BE2C (cell line): ENCODE results near the gene AGAP1.

Experiments used
- DNase-seq: peaks from one replicate; pipeline ENCODE4 v3.0.0-alpha.2; 2020
- H3K27me3 ChIP-seq: fragments of 250-450 bp; sonication (Bioruptor Pico); 2 replicates; pipeline ENCODE4 v1.5.1; 2020; ENCODE audit warnings: mild to moderate bottlenecking
- H3K36me3 ChIP-seq: fragments of 250-450 bp; sonication (Bioruptor Pico); 2 replicates; pipeline ENCODE4 v1.5.1; 2020; ENCODE audit warnings: mild to moderate bottlenecking
- H3K4me1 ChIP-seq: fragments of 250-450 bp; sonication (Bioruptor Pico); 2 replicates; pipeline ENCODE4 v1.5.1; 2020
- H3K4me3 ChIP-seq: 2 replicates; pipeline ENCODE4 v1.5.1; 2011; ENCODE audit warnings: low read depth, low read length
- H3K9me3 ChIP-seq: fragments of 250-450 bp; sonication (Bioruptor Pico); 2 replicates; pipeline ENCODE4 v1.5.1; 2020
- TF ChIP-seq, protein P1 (sequence below): IDR thresholded peaks from 2 replicates; pipeline ENCODE4 v1.5.1; 2012; ENCODE audit warnings: mild to moderate bottlenecking, low read depth, low read length

AGAP1 gene

DNA sequence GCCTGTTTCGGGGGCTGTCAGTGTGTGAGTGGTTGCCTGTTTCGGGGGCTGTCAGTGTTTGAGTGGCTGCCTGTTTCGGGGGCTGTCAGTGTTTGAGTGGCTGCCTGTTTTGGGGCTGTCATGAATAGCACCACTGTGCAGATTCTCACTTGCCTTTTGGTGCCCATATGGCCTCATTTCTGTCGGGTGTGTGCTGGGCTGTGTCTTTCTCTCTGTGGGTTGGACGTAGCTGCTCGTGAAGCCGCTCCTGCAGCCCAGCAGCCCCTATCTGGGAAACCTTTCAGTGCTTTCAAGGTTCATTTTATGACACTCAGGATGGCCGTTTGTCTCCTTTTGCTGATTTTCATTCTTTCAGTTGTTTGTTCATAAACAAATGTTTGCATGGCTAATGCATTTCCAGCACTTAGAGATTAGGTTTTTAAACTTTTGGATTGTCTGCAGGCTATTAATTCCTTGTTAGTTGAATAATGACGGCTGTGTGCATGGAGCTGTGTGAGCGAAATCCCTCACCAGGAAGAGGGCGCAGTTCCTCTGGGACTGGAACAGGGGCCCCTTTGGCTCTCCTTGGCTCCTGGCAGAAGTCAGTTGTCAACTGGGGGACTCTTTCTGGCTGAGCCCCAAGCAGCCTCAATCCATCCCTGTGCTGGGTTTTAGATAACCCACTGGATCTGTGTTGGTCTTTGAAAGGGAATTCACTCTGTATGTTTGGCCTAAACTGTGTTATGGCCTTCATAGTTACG is 10.8 kb downstream of the AGAP1 start:
- no peak for DNase-seq
- Histone ChIP-seq H3K4me1 (peaks cover 11% of the 10 kb centered on the region), H3K4me3 (no peak overlapping the region), H3K9me3 (no peaks in the 10 kb centered on the region), H3K36me3 (no peaks in the 10 kb centered on the region), H3K27me3 (no peaks in the 10 kb centered on the region)
- TF ChIP-seq, protein P1, sequence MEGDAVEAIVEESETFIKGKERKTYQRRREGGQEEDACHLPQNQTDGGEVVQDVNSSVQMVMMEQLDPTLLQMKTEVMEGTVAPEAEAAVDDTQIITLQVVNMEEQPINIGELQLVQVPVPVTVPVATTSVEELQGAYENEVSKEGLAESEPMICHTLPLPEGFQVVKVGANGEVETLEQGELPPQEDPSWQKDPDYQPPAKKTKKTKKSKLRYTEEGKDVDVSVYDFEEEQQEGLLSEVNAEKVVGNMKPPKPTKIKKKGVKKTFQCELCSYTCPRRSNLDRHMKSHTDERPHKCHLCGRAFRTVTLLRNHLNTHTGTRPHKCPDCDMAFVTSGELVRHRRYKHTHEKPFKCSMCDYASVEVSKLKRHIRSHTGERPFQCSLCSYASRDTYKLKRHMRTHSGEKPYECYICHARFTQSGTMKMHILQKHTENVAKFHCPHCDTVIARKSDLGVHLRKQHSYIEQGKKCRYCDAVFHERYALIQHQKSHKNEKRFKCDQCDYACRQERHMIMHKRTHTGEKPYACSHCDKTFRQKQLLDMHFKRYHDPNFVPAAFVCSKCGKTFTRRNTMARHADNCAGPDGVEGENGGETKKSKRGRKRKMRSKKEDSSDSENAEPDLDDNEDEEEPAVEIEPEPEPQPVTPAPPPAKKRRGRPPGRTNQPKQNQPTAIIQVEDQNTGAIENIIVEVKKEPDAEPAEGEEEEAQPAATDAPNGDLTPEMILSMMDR, result peak; percentile 7; the same call in 1 of the 2 replicates

DNA sequence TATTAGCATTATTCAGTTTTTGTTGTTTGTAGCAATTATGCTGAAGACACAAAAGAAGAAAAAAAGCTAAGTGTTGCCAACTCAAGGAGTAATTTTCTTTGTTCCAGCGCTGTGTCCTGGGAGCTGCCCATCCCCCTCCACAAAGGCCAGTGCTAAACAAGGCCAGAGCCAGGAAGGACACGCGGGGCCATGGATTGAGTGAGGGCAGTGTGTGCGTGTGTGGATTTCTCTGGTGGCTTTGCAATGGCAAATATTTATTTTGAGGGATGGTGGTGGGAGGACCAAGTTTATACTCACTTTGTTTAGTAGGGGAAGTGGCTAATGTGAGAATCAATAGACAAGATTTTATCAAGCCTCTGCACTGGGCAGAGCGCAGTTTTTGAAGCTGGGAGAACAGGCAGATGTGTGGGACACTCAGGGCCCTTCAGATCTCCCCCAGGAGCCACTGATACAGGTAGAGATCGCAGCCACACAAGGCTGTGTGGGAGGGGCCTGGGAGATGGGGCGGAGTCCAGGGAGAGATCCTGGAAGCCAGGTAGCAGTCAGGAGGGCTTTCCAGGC is 11.4 kb downstream of the AGAP1 start:
- TF ChIP-seq, protein P1, result no peak
- no peak overlapping the region for H3K4me3 ChIP-seq
- H3K4me1 ChIP-seq, result peaks cover 11% of the 10 kb centered on the region
- no peaks in the 10 kb centered on the region for H3K36me3 ChIP-seq
- no peaks in the 10 kb centered on the region; the same call in 1 of the 2 replicates for H3K9me3 ChIP-seq
- no peak for DNase-seq
- no peaks in the 10 kb centered on the region for H3K27me3 ChIP-seq

DNA sequence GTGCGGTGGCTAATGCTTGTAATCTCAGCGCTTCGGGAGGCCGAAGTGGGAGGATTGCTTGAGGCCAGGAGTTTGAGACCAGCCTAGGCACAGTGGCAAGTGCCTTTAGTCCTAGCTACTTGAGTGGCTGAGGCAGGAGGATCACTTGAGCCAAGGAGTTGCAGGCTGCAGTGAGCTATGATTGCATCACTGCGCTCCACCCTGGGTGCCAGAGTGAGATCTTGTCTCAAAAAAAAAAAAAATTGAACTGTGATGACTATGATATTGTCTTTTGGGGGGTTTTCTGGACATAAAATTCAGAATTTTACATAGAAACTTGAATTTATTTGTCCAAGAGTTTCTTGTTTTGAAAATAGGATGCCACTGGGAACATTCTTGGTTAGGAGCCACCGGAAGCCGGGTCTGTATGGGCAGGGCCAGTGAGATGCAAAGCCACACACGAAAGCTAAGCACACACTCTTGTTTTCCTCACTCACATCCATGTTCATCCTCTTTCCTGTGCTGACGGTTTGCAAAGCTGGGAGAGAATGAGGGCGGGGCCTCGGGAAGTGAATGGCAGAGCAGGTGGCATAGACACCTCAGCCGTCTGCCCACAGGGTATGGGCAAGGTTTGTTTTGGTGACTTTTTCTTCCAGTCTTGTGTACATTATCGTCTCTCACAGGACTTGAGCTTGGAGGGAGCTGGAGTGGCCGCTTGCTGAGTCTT is 12.6 kb downstream of the AGAP1 start:
- Histone ChIP-seq H3K27me3 (no peaks in the 10 kb centered on the region), H3K9me3 (no peaks in the 10 kb centered on the region; the same call in 1 of the 2 replicates), H3K36me3 (no peaks in the 10 kb centered on the region), H3K4me3 (no peak overlapping the region), H3K4me1 (peaks cover 9% of the 10 kb centered on the region)
- TF ChIP-seq, protein P1, result no peak
- no peak for DNase-seq

DNA sequence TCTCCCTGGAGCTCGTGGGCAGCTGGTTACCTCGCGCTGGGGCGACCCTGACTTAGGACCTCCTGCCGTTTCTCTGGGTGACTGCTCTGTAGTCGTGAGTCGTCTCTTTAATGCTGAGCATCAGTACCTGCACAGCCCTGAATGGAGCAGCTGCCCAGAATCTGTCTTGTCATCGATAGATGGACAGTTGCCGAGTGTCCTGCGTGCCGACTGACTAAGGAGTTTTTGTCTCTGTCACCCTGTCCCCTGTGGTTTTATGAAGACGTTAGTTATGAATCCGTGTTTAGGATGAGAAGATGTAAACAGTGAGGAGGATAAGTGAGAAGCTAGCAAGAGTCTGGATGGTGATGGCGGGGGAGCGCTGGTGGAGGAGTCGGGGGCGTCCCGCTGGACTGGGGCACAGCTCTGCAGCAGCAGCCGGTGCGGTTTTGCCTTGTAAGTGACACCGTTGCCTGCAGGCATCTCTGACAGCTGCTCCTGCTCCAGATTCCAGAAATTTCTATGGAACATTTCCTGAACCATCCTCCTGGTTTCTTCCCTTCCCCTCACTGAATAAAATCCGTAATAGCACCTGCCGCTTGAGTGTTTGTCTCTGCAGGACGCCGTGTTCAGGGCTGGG is 13.3 kb downstream of the AGAP1 start:
- Histone ChIP-seq H3K4me1 (peaks cover 9% of the 10 kb centered on the region), H3K9me3 (no peaks in the 10 kb centered on the region; the same call in 1 of the 2 replicates), H3K27me3 (no peaks in the 10 kb centered on the region), H3K4me3 (no peak overlapping the region), H3K36me3 (no peaks in the 10 kb centered on the region)
- TF ChIP-seq, protein P1, result no peak
- no peak for DNase-seq

DNA sequence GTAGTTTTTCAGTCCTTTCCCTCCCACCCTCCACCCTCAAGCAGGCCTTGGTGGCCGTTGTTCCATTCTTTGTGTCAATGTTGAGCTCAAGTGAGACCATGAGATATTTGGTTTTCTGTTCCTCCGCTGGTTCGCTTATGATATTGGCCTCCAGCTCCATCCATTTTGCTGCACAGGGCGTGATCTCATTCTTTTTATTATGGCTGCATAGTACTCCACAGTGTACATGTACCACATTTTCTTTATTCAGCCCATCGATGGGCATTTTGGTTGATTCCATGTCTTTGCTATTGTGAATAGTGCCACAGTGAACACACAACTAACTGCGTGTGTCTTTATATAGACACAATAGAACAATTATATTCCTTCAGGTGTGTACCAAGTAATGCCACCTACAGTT is 14.1 kb downstream of the AGAP1 start:
- TF ChIP-seq, protein P1, result no peak
- H3K36me3 ChIP-seq, result no peaks in the 10 kb centered on the region
- H3K4me1 ChIP-seq, result peaks cover 9% of the 10 kb centered on the region

More for the DNA sequence above, 14.1 kb downstream of the AGAP1 start:
- no peak for DNase-seq
- Histone ChIP-seq H3K9me3 (no peaks in the 10 kb centered on the region; the same call in 1 of the 2 replicates), H3K27me3 (no peaks in the 10 kb centered on the region), H3K4me3 (no peak overlapping the region)
